A549 (cell line): Measurements from ENCODE around the gene RAB26. TPM values are rescaled to one million over a fixed set of nuclear protein-coding genes. Genes with fewer than 3 reads are reported as not detected.

Experiments
- ATAC-seq, 2 experiments: fragments of 200-7000 bp in 1 of 2; fragments of >200 bp in 1 of 2; cut with Nextera tagmentation in 1 of 2; cut with Tn5 transposase in 1 of 2; 3 replicates each; pipeline versions ENCODE4 v1.8.0 to v1.9.1; 2018 to 2020; ENCODE audit warnings: mild to moderate bottlenecking in 1 of 2, moderate library complexity in 1 of 2
- CTCF ChIA-PET: fragments of 300-600 bp; sonication (Branson Sonifier 250); formaldehyde crosslinking; extraction: SDS; loops from one replicate; lab custom pipeline; 2021; ENCODE audit warnings: antibody characterized with exemption, inconsistent platforms; lab: Yijun Ruan, JAX
- POLR2A ChIA-PET: fragments of 350-600 bp; formaldehyde crosslinking; extraction: SDS; loops from one replicate; lab custom pipeline; 2021; ENCODE audit warnings: antibody characterized with exemption, inconsistent platforms; lab: Yijun Ruan, JAX
- DNase-seq, 2 experiments: peaks; one replicate each; pipeline versions ENCODE4 v3.0.0 to v3.0.0-alpha.2; 2011 to 2016; ENCODE audit warnings: low read depth in 1 of 2, low spot score in 1 of 2
- FAIRE-seq: peaks from 2 replicates; lab custom pipeline; 2011; peaks lifted over from hg19 to GRCh38; lab: Jason Lieb, UNC
- H3K27ac ChIP-seq, 2 experiments: fragments of >200 bp; sonication (Bioruptor Twin); formaldehyde crosslinking; 3 replicates each; pipeline ENCODE4 v1.5.1; 2016 to 2017
- H3K4me1 ChIP-seq: fragments of >200 bp; sonication (Bioruptor Twin); formaldehyde crosslinking; 3 replicates; pipeline ENCODE4 v1.6.1; 2016
- H3K4me2 ChIP-seq: fragments of >200 bp; sonication (Bioruptor Twin); formaldehyde crosslinking; 3 replicates; pipeline ENCODE4 v1.6.1; 2016
- H3K4me3 ChIP-seq: fragments of >200 bp; sonication (Bioruptor Twin); formaldehyde crosslinking; 3 replicates; pipeline ENCODE4 v1.5.1; 2016
- H3K9me3 ChIP-seq: fragments of >200 bp; sonication (Bioruptor Twin); formaldehyde crosslinking; 3 replicates; pipeline ENCODE4 v1.6.1; 2016
- CBX2 ChIP-seq: fragments of 200-600 bp; sonication (generic); IDR thresholded peaks from 2 replicates; pipeline ENCODE4 v1.6.1; 2016; ENCODE audit warnings: low read depth, mild to moderate bottlenecking, borderline replicate concordance
- CBX8 ChIP-seq: fragments of 200-600 bp; sonication (generic); IDR thresholded peaks from 2 replicates; pipeline ENCODE4 v1.6.1; 2016
- CHD2 ChIP-seq: fragments of 150-350 bp; IDR thresholded peaks from 2 replicates; pipeline ENCODE4 v1.6.1; 2014; ENCODE audit warnings: low read length; ENCODE audit not compliant: partially characterized antibody
- EHF ChIP-seq: fragments of 250-450 bp; sonication (Bioruptor Pico); IDR thresholded peaks from 2 replicates; pipeline ENCODE4 v1.5.0; 2020; ENCODE audit warnings: mild to moderate bottlenecking
- ESRRA ChIP-seq: fragments of 150-350 bp; IDR thresholded peaks from 2 replicates; pipeline ENCODE4 v1.6.1; 2014; ENCODE audit warnings: mild to moderate bottlenecking, low read length, borderline replicate concordance
- FOSB ChIP-seq: fragments of 250-450 bp; sonication (Bioruptor Pico); IDR thresholded peaks from 2 replicates; pipeline ENCODE4 v1.5.0; 2020; ENCODE audit warnings: mild to moderate bottlenecking, moderate library complexity
- FOSL2 ChIP-seq, 2 experiments: fragments of 450-650 bp in 1 of 2; fragments of >200 bp in 1 of 2; sonication (Bioruptor Twin) in 1 of 2; formaldehyde crosslinking; IDR thresholded peaks; 2 replicates each; pipeline versions ENCODE4 v1.5.0 to v1.6.1; 2016 to 2020; ENCODE audit warnings: mild to moderate bottlenecking in 1 of 2, moderate library complexity in 1 of 2
- HDAC2 ChIP-seq: fragments of 200-600 bp; sonication (generic); IDR thresholded peaks from 2 replicates; pipeline ENCODE4 v1.6.1; 2016
- HEYL ChIP-seq: fragments of 250-450 bp; sonication (Bioruptor Pico); IDR thresholded peaks from 2 replicates; pipeline ENCODE4 v1.8.0; 2021; ENCODE audit warnings: mild to moderate bottlenecking, moderate library complexity
- HOXA7 ChIP-seq: fragments of 250-450 bp; sonication (Bioruptor Pico); IDR thresholded peaks from 2 replicates; pipeline ENCODE4 v1.5.0; 2020; ENCODE audit warnings: mild to moderate bottlenecking, moderate library complexity
- JUN ChIP-seq, 2 experiments: fragments of >200 bp; sonication (Bioruptor Twin); formaldehyde crosslinking; IDR thresholded peaks; 2 replicates in 1 of 2; 3 replicates in 1 of 2; pipeline ENCODE4 v1.6.1; 2016 to 2017
- KDM1A ChIP-seq: fragments of 200-600 bp; sonication (generic); IDR thresholded peaks from 2 replicates; pipeline ENCODE4 v1.6.1; 2016; ENCODE audit warnings: low read depth, mild to moderate bottlenecking
- MAFK ChIP-seq: fragments of 450-650 bp; IDR thresholded peaks from 2 replicates; pipeline ENCODE4 v1.6.1; 2014; ENCODE audit not compliant: partially characterized antibody
- NFE2L2 ChIP-seq: fragments of 150-350 bp; conservative IDR thresholded peaks from 2 replicates; pipeline ENCODE4 v1.6.1; 2014; ENCODE audit warnings: low read length
- NPAS2 ChIP-seq: fragments of 250-450 bp; sonication (Bioruptor Pico); IDR thresholded peaks from 2 replicates; pipeline ENCODE4 v1.8.0; 2022; ENCODE audit warnings: mild to moderate bottlenecking, moderate library complexity, borderline replicate concordance
- NR3C1 ChIP-seq: fragments of >200 bp; sonication (Bioruptor Twin); formaldehyde crosslinking; IDR thresholded peaks from 3 replicates; pipeline ENCODE4 v1.6.1; 2017
- PHF8 ChIP-seq: fragments of 200-600 bp; sonication (generic); IDR thresholded peaks from 2 replicates; pipeline ENCODE4 v1.6.1; 2016; ENCODE audit warnings: low read depth, mild to moderate bottlenecking, antibody characterized with exemption, moderate library complexity, borderline replicate concordance
- POLR2A ChIP-seq: IDR thresholded peaks from 2 replicates; pipeline ENCODE4 v1.6.1; 2012; ENCODE audit warnings: mild to moderate bottlenecking, low read length
- RAD21 ChIP-seq, 2 experiments: fragments of >200 bp in 1 of 2; sonication (Bioruptor Twin) in 1 of 2; formaldehyde crosslinking in 1 of 2; IDR thresholded peaks in 1 of 2; conservative IDR thresholded peaks in 1 of 2; 2 replicates in 1 of 2; 3 replicates in 1 of 2; pipeline ENCODE4 v1.6.1; 2012 to 2018; ENCODE audit warnings: inconsistent platforms in 1 of 2
- RCOR1 ChIP-seq: fragments of 150-350 bp; IDR thresholded peaks from 2 replicates; pipeline ENCODE4 v1.6.1; 2014; ENCODE audit warnings: antibody characterized with exemption, low read length, low read depth
- TFCP2L1 ChIP-seq: fragments of 250-450 bp; sonication (Bioruptor Pico); IDR thresholded peaks from 2 replicates; pipeline ENCODE4 v1.5.0; 2021; ENCODE audit warnings: mild to moderate bottlenecking
- TP53 ChIP-seq: fragments of 250-450 bp; sonication (Bioruptor Pico); IDR thresholded peaks from 2 replicates; pipeline ENCODE4 v1.5.0; 2021; ENCODE audit warnings: mild to moderate bottlenecking, moderate library complexity
- ZC3H11A ChIP-seq: fragments of 450-650 bp; IDR thresholded peaks from 2 replicates; pipeline ENCODE4 v1.6.1; 2014; ENCODE audit warnings: antibody characterized with exemption, mild to moderate bottlenecking
- ZFP36 ChIP-seq: fragments of 450-650 bp; IDR thresholded peaks from 2 replicates; pipeline ENCODE4 v1.6.1; 2014; ENCODE audit warnings: borderline replicate concordance; ENCODE audit not compliant: partially characterized antibody
- ZNF302 ChIP-seq: fragments of 250-450 bp; sonication (Bioruptor Pico); IDR thresholded peaks from 2 replicates; pipeline ENCODE4 v1.9.0; 2021; ENCODE audit warnings: inconsistent platforms, mild to moderate bottlenecking, moderate library complexity
- WGBS: methylation state at CpG from one replicate; pipeline ENCODE4 v1.1.6; 2017; ENCODE audit errors: missing lambda C conversion rate; 5-methylcytosine and 5-hydroxymethylcytosine counted together
- polyA plus RNA-seq, 4 experiments: library from polyadenylated mRNA; depleted of rRNA in 3 of 4; stranded (reverse); fragments of >200 nt; fragmentation: RNase III in 1 of 4; extraction: RNeasy Plus Mini Kit Qiagen cat#74134 plus additional on column Dnase treatment in 1 of 4; gene quantifications; 2 replicates in 3 of 4; 3 replicates in 1 of 4; pipeline ENCODE4 v1.2.3, GENCODE V29; 2011 to 2017
- TF ChIP-seq, protein P1 (sequence below): fragments of >200 bp; sonication (Bioruptor Twin); formaldehyde crosslinking; IDR thresholded peaks from 3 replicates; pipeline ENCODE4 v1.6.1; 2016
- TF ChIP-seq, protein P2 (sequence below): fragments of 150-350 bp; IDR thresholded peaks from 2 replicates; pipeline ENCODE4 v1.6.1; 2014; ENCODE audit warnings: low read depth, mild to moderate bottlenecking, low read length
- TF ChIP-seq, protein P3 (sequence below): fragments of >200 bp; sonication (Bioruptor Twin); formaldehyde crosslinking; IDR thresholded peaks from 3 replicates; pipeline ENCODE4 v1.5.1; 2016
- TF ChIP-seq, protein P4 (sequence below): IDR thresholded peaks from 2 replicates; pipeline ENCODE4 v1.6.1; 2012; ENCODE audit warnings: low read depth, borderline replicate concordance

Gene RAB26
- polyA plus RNA-seq, 2 of the 4 experiments (the other 2 are of a cell fraction), result 6.7 TPM

DNA sequence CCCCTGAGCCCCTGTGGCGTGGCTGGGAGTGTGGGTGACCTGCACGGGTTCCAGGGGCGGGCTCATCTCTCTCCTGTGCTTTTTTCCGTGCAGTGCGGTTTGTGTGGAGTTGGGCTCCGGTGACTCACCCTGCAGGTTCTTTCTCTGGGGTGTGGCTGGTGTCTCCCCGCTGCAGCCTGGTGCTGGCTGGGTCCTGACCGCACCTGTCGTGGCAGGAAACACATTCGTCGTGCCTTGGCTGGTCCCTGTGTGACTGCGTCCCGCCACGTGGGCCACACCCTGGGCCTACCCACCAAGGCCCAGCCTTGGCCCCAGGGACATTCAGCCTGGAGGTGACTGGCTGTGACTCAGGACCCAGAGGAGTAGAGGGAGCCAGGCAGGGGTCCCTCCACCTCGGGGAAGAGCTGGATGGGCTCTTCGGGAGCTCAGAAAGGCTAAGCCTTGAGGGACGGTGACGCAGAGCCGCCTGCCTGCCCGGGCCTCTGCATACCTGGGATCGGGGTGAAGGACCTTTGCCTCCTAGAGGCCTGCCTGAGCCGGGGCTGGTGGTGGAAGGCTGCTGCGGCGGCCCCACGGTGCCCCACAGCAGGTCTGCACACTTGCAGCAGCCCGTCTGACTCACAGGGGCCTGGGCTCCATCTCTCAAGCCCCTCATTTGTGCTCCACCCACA lies 14.9 kb downstream of the RAB26 start:
- DNase-seq, result no peak
- ChIA-PET CTCF (interaction anchor here (0.7 kb wide), 1 partner anchor 12 kb away, joined by 3 read pairs; no protein-coding TSS in a partner anchor), POLR2A (interaction anchor here (1.0 kb wide), 1 partner anchor 8 kb away, joined by 3 read pairs; the partner anchor contains the start of gene TRAF7)
- WGBS, result 92% methylated on average over 23 of the region's 26 CpGs
- 0 out of 6 replicates have a peak overlapping the region, but pooled peaks of 1 of the 2 experiments have one; percentile 1 for H3K27ac ChIP-seq
- TF ChIP-seq HEYL (CRISPR knock-in tag) (no peak), NPAS2 (CRISPR knock-in tag) (no peak), ZC3H11A (no peak), ESRRA (no peak), RCOR1 (no peak), CBX2 (no peak), ZFP36 (no peak), MAFK (no peak), NR3C1 (no peak), HDAC2 (no peak), FOSB (CRISPR knock-in tag) (no peak), RAD21 (conservative IDR thresholded peaks at IDR 0.05 in 1 of 2, IDR thresholded peaks at IDR 0.05 in 1 of 2) (no peak), TFCP2L1 (no peak), TP53 (CRISPR knock-in tag) (no peak), FOSL2 (IDR thresholded peaks at IDR 0.05) (no peak), FOSL2 (CRISPR knock-in tag; IDR thresholded peaks at IDR 0.05) (no peak), HOXA7 (CRISPR knock-in tag) (no peak)
- TF ChIP-seq, protein P1, sequence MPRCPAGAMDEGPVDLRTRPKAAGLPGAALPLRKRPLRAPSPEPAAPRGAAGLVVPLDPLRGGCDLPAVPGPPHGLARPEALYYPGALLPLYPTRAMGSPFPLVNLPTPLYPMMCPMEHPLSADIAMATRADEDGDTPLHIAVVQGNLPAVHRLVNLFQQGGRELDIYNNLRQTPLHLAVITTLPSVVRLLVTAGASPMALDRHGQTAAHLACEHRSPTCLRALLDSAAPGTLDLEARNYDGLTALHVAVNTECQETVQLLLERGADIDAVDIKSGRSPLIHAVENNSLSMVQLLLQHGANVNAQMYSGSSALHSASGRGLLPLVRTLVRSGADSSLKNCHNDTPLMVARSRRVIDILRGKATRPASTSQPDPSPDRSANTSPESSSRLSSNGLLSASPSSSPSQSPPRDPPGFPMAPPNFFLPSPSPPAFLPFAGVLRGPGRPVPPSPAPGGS, result no peak
- TF ChIP-seq, protein P2, sequence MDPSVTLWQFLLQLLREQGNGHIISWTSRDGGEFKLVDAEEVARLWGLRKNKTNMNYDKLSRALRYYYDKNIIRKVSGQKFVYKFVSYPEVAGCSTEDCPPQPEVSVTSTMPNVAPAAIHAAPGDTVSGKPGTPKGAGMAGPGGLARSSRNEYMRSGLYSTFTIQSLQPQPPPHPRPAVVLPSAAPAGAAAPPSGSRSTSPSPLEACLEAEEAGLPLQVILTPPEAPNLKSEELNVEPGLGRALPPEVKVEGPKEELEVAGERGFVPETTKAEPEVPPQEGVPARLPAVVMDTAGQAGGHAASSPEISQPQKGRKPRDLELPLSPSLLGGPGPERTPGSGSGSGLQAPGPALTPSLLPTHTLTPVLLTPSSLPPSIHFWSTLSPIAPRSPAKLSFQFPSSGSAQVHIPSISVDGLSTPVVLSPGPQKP, result no peak
- TF ChIP-seq, protein P3, sequence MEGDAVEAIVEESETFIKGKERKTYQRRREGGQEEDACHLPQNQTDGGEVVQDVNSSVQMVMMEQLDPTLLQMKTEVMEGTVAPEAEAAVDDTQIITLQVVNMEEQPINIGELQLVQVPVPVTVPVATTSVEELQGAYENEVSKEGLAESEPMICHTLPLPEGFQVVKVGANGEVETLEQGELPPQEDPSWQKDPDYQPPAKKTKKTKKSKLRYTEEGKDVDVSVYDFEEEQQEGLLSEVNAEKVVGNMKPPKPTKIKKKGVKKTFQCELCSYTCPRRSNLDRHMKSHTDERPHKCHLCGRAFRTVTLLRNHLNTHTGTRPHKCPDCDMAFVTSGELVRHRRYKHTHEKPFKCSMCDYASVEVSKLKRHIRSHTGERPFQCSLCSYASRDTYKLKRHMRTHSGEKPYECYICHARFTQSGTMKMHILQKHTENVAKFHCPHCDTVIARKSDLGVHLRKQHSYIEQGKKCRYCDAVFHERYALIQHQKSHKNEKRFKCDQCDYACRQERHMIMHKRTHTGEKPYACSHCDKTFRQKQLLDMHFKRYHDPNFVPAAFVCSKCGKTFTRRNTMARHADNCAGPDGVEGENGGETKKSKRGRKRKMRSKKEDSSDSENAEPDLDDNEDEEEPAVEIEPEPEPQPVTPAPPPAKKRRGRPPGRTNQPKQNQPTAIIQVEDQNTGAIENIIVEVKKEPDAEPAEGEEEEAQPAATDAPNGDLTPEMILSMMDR, result no peak
- TF ChIP-seq, all 56 proteins: peak for 0
- no peak overlapping the region for H3K4me3 ChIP-seq
- FAIRE-seq (no peak), ATAC-seq (no peak)
- H3K9me3 ChIP-seq, result no peaks in the 10 kb centered on the region
- H3K4me1 ChIP-seq, result peaks cover 30% of the 10 kb centered on the region
- no peak overlapping the region for H3K4me2 ChIP-seq

DNA sequence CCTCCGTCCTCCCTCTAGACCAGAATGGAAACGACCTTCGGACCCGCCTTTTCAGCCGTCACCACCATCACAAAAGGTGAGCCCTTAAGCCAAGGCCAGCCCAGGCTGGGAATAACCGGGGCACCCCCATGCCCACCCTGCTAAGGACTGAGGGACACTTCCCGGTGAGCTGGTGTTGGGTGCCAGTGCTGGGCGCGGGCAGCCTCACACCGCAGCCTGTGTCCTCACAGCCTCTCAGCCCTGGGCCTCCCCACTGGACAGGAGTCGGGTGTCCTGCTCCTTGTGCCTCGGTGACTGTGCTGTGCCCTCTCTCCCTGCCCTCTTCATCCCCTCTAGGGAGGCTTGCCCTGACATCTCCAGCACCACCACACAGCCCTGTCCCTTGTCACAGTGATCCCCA lies 17.4 kb downstream of the RAB26 start:
- H3K9me3 ChIP-seq, result no peaks in the 10 kb centered on the region
- ATAC-seq, result no peak
- no peak overlapping the region for H3K4me3 ChIP-seq
- ChIA-PET POLR2A (interaction anchor here (4.0 kb wide), 1 partner anchor 11 kb away, joined by 21 read pairs; the partner anchor contains the start of gene TRAF7), CTCF (interaction anchor here (1.2 to 2.7 kb wide), 2 partner anchors 29 to 350 kb away, joined by 3 to 13 read pairs; no protein-coding TSS in a partner anchor)
- 95% methylated on average over 7 of the region's 12 CpGs for WGBS
- FAIRE-seq, result no peak
- H3K4me1 ChIP-seq, result peaks cover 5% of the 10 kb centered on the region; the same call in 2 of the 3 replicates
- no peak overlapping the region for H3K4me2 ChIP-seq
- no peak for DNase-seq
- no peak overlapping the region for H3K27ac ChIP-seq
- no peak for TF ChIP-seq CBX8
- TF ChIP-seq EHF (CRISPR knock-in tag), result no peak
- TF ChIP-seq ZNF302 (CRISPR knock-in tag), result no peak
- no peak for TF ChIP-seq PHF8
- no peak for TF ChIP-seq MAFK
- no peak for TF ChIP-seq NFE2L2
- TF ChIP-seq KDM1A, result no peak
- no peak for TF ChIP-seq POLR2A
- TF ChIP-seq HOXA7 (CRISPR knock-in tag), result no peak
- no peak for TF ChIP-seq CHD2
- no peak for TF ChIP-seq CBX2
- TF ChIP-seq, protein P4, sequence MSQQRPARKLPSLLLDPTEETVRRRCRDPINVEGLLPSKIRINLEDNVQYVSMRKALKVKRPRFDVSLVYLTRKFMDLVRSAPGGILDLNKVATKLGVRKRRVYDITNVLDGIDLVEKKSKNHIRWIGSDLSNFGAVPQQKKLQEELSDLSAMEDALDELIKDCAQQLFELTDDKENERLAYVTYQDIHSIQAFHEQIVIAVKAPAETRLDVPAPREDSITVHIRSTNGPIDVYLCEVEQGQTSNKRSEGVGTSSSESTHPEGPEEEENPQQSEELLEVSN, result no peak
- no peak for TF ChIP-seq JUN (IDR thresholded peaks at IDR 0.05)
- no peak for TF ChIP-seq HDAC2
- TF ChIP-seq ESRRA, result no peak
